Suprapubic skin (tissue), 4 donors: ENCODE results near the gene NPDC1. TPM values are rescaled to one million over a fixed set of nuclear protein-coding genes. Genes with fewer than 3 reads are reported as not detected.
"Not testable (repeated sequence)": the region's sequence is repeated elsewhere in the genome, so short reads cannot be mapped to it uniquely, and the experiment has no call there.

Source experiments
- DNase-seq, 2 donors: peaks; one replicate each; pipeline ENCODE4 v3.0.0-alpha.2; 2019; ENCODE audit warnings: low spot score in 2 of 2
- H3K27ac ChIP-seq: fragments of 200-600 bp; sonication (generic); one replicate; pipeline ENCODE4 v1.5.1; 2019
- H3K27me3 ChIP-seq: fragments of 200-600 bp; sonication (generic); one replicate; pipeline ENCODE4 v1.5.1; 2019
- H3K36me3 ChIP-seq: fragments of 200-600 bp; sonication (generic); one replicate; pipeline ENCODE4 v1.5.1; 2019
- H3K4me1 ChIP-seq: fragments of 200-600 bp; sonication (generic); one replicate; pipeline ENCODE4 v1.5.1; 2019
- H3K4me3 ChIP-seq: fragments of 200-600 bp; sonication (generic); one replicate; pipeline ENCODE4 v1.5.1; 2019; ENCODE audit warnings: mild to moderate bottlenecking
- H3K9me3 ChIP-seq: fragments of 200-600 bp; sonication (generic); one replicate; pipeline ENCODE4 v1.5.1; 2019
- EP300 ChIP-seq: sonication (generic); formaldehyde crosslinking; IDR thresholded peaks from one replicate; pipeline ENCODE4 v1.6.1; 2017; ENCODE audit warnings: antibody characterized with exemption
- POLR2A ChIP-seq, 2 donors: fragments of 450-650 bp; IDR thresholded peaks; one replicate each; pipeline ENCODE4 v1.6.1; 2017; ENCODE audit warnings: antibody characterized with exemption in 2 of 2, mild to moderate bottlenecking in 2 of 2, moderate library complexity in 2 of 2
- POLR2AphosphoS5 ChIP-seq, 3 donors: sonication (generic); formaldehyde crosslinking; IDR thresholded peaks; one replicate each; pipeline ENCODE4 v1.6.1; 2017; ENCODE audit warnings: antibody characterized with exemption in 3 of 3
- WGBS: methylation state at CpG from one replicate; pipeline ENCODE4 v1.1.5; 2018; 5-methylcytosine and 5-hydroxymethylcytosine counted together
- total RNA-seq, 4 donors: library from RNA; depleted of rRNA; stranded (reverse); fragments of >200 nt; gene quantifications; one replicate each; pipeline ENCODE4 v1.1.0, GENCODE V29; 2016
- TF ChIP-seq, protein P1 (sequence below), 2 donors: fragments of 200-600 bp in 1 of 2; fragments of 450-650 bp in 1 of 2; sonication (generic) in 1 of 2; IDR thresholded peaks; one replicate each; pipeline ENCODE4 v1.5.1; 2016 to 2019; ENCODE audit warnings: antibody characterized with exemption in 2 of 2, mild to moderate bottlenecking in 1 of 2, moderate library complexity in 1 of 2

Gene NPDC1
- total RNA-seq, 4 donors from 2014 or later: 22.2 to 64.0 (median 47.3) TPM

DNA sequence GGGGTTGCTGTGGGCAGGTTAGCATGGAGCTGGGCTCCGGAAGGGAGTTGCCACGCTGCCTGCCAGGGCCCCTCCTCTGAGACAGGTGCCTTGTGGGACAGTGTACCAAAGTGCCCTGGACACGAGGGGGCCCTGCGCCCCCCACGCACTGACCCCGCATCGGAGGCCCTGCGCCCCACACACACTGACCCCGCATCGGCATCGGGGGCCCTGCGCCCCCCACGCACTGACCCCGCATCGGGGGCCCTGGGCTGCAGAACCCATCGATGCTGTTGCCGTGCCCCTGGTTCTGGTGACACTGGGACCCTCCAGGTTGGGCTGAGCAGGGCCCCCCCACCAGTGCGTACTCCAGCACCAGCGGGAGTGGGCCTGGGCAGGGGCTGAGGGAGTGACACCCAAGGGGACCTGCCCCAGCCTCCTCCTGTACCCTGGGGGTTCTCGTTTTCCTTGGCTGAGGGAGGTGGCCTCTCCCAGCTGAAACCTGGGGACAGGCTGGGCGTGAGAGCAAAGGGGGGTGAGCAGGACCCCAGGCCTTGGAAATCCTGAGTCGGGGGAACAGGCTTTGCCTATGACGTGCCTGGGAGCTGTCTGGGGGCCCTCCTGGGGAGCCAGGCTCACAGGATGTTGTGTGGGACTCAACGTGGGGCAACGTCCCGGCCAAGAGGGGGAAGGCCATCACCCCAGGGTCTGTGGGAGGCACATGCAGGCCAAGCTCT, 17.5 kb upstream of the NPDC1 start:
- no peak overlapping the region for H3K27ac ChIP-seq
- WGBS: 80% methylated on average over 4 of the region's 26 CpGs

DNA sequence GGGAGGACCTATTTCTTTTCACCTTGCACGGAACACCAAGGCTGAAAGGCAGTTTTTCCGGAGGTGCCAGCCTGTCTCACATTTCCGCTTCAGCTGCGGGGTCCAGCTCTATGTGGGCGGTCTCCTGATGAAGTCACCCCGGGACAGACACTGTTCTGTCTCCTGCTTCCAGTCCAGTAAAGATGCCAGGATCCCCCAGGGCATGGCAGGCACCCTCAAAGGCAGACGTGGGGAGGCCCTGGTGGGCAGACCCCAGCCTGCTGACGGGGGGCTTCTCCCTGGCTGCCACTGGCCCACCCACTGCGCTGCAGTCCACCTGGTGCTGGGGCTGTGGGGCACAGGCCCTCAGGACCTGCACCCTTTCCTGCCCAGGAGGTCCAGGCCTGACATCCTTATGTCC, 16.8 kb upstream of the NPDC1 start:
- H3K36me3 ChIP-seq, H3K27me3 ChIP-seq, H3K4me3 ChIP-seq, H3K9me3 ChIP-seq, DNase-seq: not testable (repeated sequence)
- 51% methylated on average over 3 of the region's 9 CpGs for WGBS
- H3K27ac ChIP-seq: peak overlapping the region; percentile 45
- H3K4me1 ChIP-seq: peaks cover 41% of the 10 kb centered on the region

More for the DNA sequence above, 17.5 kb upstream of the NPDC1 start:
- no peak for TF ChIP-seq POLR2A (IDR thresholded peaks at IDR 0.05)
- H3K4me1 ChIP-seq: peaks cover 48% of the 10 kb centered on the region
- peaks cover 2% of the 10 kb centered on the region for H3K27me3 ChIP-seq
- no peak overlapping the region for H3K4me3 ChIP-seq
- H3K9me3 ChIP-seq: no peaks in the 10 kb centered on the region
- no peaks in the 10 kb centered on the region for H3K36me3 ChIP-seq
- DNase-seq: no peak

DNA sequence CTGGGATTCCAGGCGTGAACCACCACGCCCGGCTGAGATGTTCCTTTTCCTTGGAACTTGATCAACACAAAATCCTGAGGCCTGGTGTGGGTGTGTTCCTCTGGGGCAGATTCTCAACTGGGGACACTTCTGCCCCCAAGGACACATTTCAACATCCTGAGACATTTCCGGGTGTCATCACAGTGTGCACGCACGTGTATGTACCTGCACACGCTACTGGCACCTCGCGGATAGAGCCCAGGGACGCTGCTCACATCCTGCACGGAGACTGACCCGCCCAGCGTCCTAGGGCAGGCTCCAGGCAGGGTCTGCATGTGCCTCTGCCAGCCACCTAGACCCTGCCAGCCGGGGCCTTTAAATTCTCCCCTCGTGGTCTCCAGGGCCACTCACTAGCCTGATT, 16.4 kb upstream of the NPDC1 start:
- 39% methylated on average over 15 of the region's 15 CpGs for WGBS
- Histone ChIP-seq H3K4me1 (peaks cover 40% of the 10 kb centered on the region), H3K27me3 (no peaks in the 10 kb centered on the region), H3K36me3 (no peaks in the 10 kb centered on the region), H3K27ac (peak overlapping the region; percentile 34), H3K4me3 (no peak overlapping the region), H3K9me3 (no peaks in the 10 kb centered on the region)
- TF ChIP-seq, protein P1, sequence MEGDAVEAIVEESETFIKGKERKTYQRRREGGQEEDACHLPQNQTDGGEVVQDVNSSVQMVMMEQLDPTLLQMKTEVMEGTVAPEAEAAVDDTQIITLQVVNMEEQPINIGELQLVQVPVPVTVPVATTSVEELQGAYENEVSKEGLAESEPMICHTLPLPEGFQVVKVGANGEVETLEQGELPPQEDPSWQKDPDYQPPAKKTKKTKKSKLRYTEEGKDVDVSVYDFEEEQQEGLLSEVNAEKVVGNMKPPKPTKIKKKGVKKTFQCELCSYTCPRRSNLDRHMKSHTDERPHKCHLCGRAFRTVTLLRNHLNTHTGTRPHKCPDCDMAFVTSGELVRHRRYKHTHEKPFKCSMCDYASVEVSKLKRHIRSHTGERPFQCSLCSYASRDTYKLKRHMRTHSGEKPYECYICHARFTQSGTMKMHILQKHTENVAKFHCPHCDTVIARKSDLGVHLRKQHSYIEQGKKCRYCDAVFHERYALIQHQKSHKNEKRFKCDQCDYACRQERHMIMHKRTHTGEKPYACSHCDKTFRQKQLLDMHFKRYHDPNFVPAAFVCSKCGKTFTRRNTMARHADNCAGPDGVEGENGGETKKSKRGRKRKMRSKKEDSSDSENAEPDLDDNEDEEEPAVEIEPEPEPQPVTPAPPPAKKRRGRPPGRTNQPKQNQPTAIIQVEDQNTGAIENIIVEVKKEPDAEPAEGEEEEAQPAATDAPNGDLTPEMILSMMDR (IDR thresholded peaks at IDR 0.05): no peak
- peak in 1 of 3 donors; percentile 63 for TF ChIP-seq POLR2AphosphoS5 (IDR thresholded peaks at IDR 0.05)
- no peak for DNase-seq

DNA sequence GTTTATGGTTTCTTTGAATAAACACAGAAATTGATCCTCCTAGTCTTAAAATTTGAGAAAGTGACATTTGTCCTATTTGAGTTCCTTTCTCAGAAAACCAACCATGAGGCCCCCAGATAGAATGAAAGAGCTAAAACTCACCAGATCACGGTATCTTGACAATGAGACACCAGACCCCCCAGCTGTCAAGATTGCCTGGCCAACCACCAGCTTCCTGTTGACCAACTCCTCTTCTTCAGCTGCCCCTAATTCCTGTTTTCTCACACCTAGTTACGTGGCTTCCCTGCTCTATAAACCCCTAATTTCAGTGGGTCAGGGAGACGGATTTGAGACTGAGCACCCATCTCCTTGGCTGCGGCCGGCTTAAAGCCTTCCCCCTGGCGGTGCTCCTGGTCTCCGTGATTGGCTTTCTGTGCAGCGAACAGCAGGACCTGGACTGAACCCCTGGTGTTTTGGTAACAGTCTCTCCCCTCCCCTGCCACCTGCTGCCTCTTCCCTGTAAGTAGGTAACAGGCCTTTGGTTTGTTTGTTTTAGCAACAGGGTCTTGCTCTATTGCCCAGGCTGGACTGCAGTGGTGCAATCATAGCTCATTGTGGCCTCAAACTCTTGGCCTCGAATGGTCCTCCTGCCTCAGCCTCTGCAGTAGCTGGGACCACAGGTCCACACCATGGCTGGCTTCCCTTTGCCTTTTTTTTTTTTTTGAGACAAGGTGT, 12.7 kb upstream of the NPDC1 start:
- Histone ChIP-seq H3K4me3 (no peak overlapping the region), H3K36me3 (no peaks in the 10 kb centered on the region), H3K9me3 (no peaks in the 10 kb centered on the region), H3K27ac (no peak overlapping the region), H3K27me3 (peaks cover 4% of the 10 kb centered on the region), H3K4me1 (peaks cover 61% of the 10 kb centered on the region)
- DNase-seq: no peak
- TF ChIP-seq, protein P1 (IDR thresholded peaks at IDR 0.05): no peak
- TF ChIP-seq EP300 (no peak), POLR2A (IDR thresholded peaks at IDR 0.05) (no peak)
- WGBS: 92% methylated on average over 9 of the region's 9 CpGs

DNA sequence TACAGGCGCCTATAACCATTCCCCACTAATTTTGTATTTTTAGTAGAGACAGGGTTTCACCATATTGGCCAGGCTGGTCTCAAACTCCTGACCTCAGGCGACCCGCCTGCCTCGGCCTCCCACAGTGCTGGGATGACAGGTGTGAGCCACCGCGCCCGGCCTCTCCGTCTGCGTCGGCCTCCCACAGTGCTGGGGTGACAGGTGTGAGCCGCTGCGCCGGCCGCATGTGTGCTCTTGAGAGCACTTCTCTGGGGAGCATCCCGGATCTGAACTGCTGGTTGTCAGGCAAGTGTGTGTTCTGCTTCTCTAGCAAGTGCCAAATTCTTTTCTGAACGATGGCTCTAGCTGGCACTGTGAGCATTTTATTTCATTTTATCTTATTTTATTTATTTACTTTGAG, 11.6 kb upstream of the NPDC1 start:
- Histone ChIP-seq H3K4me3 (no peak overlapping the region), H3K9me3 (no peaks in the 10 kb centered on the region), H3K27ac (no peak overlapping the region), H3K36me3 (no peaks in the 10 kb centered on the region), H3K4me1 (peaks cover 59% of the 10 kb centered on the region), H3K27me3 (peaks cover 15% of the 10 kb centered on the region)
- WGBS: 84% methylated on average over 16 of the region's 16 CpGs
- DNase-seq: no peak
- TF ChIP-seq POLR2A (IDR thresholded peaks at IDR 0.05) (no peak), EP300 (no peak), POLR2AphosphoS5 (IDR thresholded peaks at IDR 0.05) (no peak)
- TF ChIP-seq, protein P1 (IDR thresholded peaks at IDR 0.05): no peak

DNA sequence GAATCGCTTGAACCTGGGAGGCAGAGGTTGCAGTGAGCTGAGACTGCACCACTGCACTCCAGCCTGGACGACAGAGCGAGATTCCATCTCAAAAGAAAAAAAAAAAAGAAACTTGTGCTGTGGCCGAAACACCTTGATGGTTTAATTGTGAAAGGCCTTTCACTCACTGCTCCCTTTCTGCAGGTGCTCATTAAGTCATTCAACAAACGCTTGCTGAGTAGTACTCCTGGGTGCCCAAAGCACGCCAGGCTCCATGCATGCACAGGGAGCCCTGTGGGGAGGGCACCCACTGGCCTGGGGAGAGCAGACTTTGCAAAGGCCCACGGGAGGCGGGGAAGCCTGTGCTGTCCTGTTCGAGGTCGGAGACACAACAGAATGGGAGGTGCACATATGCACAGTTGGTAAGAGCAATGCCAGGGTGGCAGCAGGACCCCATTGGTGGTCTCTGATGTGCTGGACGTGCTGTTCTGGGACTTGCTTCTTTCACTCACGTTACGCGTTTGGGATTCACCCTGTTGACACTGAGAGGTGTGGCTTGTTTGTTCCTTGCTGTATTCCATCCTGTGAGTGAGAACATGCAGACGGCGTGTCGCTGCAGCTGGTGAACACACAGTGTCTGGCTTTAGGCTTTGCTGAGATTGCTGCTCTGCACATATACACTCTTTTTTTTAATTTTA, 10.9 kb upstream of the NPDC1 start:
- no peak for TF ChIP-seq POLR2AphosphoS5 (IDR thresholded peaks at IDR 0.05)
- no peak for TF ChIP-seq EP300
- TF ChIP-seq, protein P1 (IDR thresholded peaks at IDR 0.05): no peak
- no peak for TF ChIP-seq POLR2A (IDR thresholded peaks at IDR 0.05)
- H3K4me3 ChIP-seq: no peak overlapping the region
- no peak overlapping the region for H3K27ac ChIP-seq
- peaks cover 21% of the 10 kb centered on the region for H3K27me3 ChIP-seq
- WGBS: 75% methylated on average over 16 of the region's 17 CpGs
- no peaks in the 10 kb centered on the region for H3K9me3 ChIP-seq
- H3K36me3 ChIP-seq: no peaks in the 10 kb centered on the region
- DNase-seq: no peak
- H3K4me1 ChIP-seq: peaks cover 52% of the 10 kb centered on the region
